ENCODE data around the gene TDRD12.

DNA sequence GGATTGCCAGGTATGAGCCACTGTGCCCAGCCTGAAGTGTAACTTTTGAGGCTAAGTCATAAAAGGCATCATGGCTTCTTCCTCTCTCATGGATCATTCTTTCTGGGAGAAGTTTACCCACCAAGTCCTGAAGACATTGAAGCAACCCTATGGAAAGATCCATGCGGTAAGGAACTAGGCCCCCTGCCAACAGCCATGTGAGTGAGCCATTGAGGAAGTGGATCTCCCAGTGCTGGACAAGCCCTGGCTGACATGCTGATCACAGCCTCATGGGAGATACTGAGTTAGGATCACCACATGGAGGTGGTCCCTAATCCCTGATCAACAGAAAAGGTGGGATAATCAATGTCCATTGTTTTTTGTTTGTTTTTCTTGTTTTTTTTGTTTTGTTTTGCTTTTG lies 31.3 kb upstream of the TDRD12 start:
- TF ChIP-seq, protein P1, sequence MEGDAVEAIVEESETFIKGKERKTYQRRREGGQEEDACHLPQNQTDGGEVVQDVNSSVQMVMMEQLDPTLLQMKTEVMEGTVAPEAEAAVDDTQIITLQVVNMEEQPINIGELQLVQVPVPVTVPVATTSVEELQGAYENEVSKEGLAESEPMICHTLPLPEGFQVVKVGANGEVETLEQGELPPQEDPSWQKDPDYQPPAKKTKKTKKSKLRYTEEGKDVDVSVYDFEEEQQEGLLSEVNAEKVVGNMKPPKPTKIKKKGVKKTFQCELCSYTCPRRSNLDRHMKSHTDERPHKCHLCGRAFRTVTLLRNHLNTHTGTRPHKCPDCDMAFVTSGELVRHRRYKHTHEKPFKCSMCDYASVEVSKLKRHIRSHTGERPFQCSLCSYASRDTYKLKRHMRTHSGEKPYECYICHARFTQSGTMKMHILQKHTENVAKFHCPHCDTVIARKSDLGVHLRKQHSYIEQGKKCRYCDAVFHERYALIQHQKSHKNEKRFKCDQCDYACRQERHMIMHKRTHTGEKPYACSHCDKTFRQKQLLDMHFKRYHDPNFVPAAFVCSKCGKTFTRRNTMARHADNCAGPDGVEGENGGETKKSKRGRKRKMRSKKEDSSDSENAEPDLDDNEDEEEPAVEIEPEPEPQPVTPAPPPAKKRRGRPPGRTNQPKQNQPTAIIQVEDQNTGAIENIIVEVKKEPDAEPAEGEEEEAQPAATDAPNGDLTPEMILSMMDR (IDR thresholded peaks at IDR 0.05; ENCODE audit: low read depth, low read length, missing input control), result no peak
- TF ChIP-seq ZBTB33 (IDR thresholded peaks at IDR 0.05), result no peak
- TF ChIP-seq YY1 (IDR thresholded peaks at IDR 0.05), result no peak
- TF ChIP-seq GABPA (IDR thresholded peaks at IDR 0.05 in 1 of 2, conservative IDR thresholded peaks at IDR 0.05 in 1 of 2), result no peak
- TF ChIP-seq REST (IDR thresholded peaks at IDR 0.05), result no peak
- no peak for TF ChIP-seq HNF4G (IDR thresholded peaks at IDR 0.05)
- no peak for TF ChIP-seq EGR1 (IDR thresholded peaks at IDR 0.05; ENCODE audit: low read depth in 2 of 2)

All from liver (tissue), 3 donors.